GM12892 (cell line): ENCODE measurements around the gene SLC10A6.

Experiments used
- POLR2A ChIP-seq: IDR thresholded peaks from 2 replicates; pipeline ENCODE4 v1.6.1; 2011; ENCODE audit warnings: low read depth, low read length, control low read depth
- POLR2AphosphoS5 ChIP-seq: IDR thresholded peaks from 2 replicates; pipeline ENCODE4 v1.6.1; 2011; ENCODE audit warnings: low read depth, low read length, control low read depth
- TAF1 ChIP-seq: IDR thresholded peaks from 2 replicates; pipeline ENCODE4 v1.6.1; 2011; ENCODE audit warnings: low read depth, mild to moderate bottlenecking, control low read depth, low read length, borderline replicate concordance

GRCh38 chr4:86775061-86775460, 74.1 kb downstream of the SLC10A6 start:
- TF ChIP-seq POLR2A (no peak), POLR2AphosphoS5 (no peak), TAF1 (no peak)
